Measurements from ENCODE around the gene DYSF.
A peak's percentile ranks its signal among the peaks of the same experiment; 100 is the strongest.

DYSF gene

DNA sequence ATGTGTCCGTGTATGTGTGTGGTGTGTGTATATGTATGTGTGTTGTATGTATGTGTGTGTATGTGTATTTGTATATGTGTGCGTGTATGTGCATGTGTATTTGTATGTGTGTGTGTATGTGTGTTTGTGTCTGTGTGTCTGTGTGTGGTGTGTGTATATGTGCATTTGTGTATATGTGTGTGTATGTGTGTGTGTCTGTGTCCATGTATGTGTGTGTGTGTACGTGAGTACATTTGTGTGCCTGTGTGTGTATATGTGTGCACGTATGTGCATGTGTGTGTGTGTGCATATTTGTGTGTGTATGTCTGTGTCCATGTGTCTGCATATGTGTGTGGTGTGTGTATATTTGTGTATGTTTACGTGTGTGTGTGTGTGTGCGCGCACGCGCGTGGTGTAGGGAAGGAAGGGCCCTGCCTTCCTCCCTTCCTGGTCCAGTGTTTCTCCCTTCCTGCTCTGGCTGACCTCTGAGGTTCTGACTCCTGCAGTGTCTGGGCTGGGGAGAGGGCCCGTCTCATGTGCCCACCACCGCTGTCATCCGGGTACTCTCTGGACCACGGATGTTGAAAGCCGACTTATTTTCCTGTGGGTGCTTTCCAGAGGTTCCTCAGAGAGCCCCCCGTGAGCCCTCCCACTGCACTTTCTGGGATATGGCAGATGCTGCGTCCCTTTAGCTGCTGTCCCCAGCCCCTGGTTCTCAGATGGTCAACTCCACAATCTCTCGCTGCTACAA lies 209.5 kb downstream of the DYSF start:
- DNase-seq: no peak

DNA sequence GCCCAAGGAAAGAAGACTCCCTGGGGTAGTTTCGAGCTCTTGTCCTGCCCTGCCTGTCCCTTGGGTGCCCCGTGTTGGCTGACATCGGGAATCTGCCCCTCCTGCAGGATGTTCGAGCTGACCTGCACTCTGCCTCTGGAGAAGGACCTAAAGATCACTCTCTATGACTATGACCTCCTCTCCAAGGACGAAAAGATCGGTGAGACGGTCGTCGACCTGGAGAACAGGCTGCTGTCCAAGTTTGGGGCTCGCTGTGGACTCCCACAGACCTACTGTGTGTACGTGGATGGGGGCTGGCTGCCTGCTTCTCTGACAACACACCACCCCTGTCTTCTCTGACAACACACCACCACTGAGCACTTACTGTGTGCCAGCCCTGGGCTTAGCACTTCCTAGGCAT lies 210.8 kb downstream of the DYSF start:
- no peak for DNase-seq

DNA sequence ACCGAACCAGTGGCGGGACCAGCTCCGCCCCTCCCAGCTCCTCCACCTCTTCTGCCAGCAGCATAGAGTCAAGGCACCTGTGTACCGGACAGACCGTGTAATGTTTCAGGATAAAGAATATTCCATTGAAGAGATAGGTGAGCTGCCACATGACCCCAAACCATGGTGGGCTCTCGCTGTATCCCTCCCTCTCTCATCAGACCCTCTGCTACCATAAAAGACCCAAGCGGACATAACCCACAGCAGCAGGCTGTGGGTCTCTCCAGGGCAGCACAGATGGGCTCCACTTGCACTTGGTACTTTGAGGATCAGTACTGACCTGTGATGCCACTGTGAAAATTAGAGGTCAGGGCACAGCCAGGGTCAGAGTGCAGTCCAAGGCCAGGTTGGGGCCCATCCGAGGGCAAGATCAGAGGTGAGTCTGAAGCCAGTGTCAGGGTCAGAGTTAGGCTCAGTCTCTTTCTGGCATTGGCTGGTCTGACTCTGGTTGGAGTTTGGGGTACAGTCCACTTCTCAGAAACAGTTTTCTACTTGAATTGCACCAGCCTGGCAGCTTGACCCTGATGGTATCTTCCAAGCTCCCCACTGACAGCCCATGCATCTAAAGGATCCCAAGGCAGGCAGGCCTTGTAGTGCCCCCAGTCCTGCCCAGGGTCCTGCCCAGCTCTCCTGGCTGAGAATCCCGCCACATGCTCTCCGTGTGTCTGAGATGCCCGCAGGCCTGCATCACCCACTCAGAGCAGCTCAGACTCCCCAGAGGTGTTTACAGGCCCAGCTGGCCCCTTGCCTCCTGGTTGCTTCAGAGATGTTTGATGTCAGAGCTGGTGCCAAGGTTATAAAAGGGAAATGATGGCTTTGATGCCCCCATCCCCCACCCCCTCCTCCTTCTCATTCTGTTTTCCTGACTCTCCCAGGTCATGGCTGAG lies 212.1 kb downstream of the DYSF start:
- DNase-seq: peak in 1 of 2 experiments; percentile 22

DNA sequence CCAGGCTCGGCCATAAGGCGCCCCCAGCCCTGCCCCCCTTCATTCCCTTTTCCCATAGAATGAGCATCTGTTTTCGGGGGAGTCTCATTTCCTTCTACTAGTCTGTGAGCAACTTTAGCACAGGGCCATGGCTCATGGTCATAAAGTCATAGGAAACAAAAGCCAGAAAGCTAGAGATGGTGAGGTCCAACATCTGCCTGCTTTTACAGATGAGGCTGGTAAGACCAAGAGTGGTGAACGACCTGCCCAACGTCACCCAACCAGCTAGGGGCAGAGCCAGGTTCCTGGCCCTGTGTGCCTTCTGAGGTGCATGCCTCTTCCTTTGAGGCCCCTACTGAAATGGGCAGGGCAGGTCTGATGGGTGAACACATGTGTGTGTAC lies 212.7 kb downstream of the DYSF start:
- no peak for DNase-seq

DNA sequence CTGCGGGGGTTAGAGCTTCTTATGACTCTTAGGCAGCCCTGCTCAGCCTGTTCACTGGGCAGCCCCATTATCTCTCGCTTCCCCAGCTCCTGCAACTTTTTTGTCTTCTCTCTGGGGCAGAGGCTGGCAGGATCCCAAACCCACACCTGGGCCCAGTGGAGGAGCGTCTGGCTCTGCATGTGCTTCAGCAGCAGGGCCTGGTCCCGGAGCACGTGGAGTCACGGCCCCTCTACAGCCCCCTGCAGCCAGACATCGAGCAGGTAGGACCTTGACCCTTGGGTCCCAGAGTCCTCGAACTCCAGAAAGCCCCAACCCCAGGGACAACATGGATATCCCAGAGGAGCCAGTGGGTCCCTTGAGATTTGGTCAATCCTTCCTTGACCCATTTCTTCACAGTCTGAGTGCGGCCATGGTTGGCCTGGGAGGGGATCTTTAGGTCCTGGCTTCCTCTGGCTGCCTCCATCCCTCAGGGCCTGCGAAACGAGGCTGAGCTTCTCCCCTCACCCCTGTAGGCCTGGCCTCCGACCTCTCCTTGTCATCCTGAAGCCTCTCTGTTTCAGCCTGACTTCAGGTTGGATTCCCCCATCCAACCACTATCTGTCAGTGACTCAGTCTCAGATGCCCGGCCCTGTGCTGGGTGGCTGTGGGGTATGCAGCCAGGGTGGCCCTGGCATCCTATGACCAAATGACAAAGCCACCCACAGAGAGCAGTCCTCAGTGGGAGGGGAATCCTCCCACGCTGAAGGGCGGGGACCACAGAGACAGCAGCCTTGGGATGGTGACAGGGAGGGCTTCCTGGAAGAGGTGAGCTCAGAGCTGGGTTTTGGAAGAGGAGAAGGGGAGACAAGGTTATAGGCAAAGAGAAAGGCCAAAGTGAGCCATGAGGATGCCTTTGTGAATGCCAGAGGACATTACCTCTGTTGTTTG lies 214.2 kb downstream of the DYSF start:
- no peak for DNase-seq

DNA sequence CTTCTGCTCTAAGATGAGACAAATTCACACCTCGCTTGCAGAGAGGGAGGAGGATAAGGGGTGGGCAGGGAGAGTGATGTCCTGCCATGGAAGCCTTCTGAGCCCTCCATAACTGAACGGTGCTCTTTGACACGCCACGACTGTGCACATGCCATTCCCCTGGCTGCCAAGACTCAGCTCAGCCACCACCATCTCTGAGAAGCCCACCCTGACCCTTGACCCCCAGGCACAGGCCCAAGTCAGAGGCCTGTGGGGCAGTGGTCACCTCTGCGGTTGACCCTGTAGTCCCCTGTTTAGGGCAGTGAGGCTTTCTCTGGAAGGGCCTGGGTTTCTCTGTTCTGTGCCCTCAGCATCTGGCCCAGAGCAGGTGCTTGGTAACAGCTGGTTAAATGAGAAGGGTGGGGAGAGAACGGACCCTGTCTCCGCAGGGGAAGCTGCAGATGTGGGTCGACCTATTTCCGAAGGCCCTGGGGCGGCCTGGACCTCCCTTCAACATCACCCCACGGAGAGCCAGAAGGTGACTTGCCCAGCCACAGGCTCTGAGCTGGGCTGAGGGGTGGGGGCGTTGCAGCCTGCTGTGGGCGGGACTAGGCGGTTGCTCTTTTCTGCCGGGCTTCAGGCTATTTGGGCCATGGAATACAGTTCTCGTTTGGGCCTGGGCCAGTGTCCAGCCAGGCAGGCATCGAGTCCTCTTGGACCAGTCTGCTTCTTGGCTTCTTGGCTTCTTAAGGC lies 215.1 kb downstream of the DYSF start:
- no peak for DNase-seq

DNA sequence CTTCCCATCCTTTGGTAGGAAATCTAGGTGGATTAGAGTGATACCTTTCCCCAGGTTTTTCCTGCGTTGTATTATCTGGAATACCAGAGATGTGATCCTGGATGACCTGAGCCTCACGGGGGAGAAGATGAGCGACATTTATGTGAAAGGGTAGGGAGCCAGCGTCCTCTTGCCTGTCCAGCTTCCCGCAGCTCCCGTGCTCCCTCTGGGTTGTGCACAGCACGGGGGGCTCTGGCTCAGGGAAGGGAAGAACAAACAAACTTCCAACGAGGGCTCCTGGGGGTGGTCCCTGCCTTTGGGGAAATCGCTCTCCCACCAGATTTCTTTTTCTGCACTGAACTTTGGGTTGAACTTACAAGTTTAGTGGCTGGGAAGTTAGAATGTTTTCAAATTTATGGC lies 215.7 kb downstream of the DYSF start:
- DNase-seq: no peak

DNA sequence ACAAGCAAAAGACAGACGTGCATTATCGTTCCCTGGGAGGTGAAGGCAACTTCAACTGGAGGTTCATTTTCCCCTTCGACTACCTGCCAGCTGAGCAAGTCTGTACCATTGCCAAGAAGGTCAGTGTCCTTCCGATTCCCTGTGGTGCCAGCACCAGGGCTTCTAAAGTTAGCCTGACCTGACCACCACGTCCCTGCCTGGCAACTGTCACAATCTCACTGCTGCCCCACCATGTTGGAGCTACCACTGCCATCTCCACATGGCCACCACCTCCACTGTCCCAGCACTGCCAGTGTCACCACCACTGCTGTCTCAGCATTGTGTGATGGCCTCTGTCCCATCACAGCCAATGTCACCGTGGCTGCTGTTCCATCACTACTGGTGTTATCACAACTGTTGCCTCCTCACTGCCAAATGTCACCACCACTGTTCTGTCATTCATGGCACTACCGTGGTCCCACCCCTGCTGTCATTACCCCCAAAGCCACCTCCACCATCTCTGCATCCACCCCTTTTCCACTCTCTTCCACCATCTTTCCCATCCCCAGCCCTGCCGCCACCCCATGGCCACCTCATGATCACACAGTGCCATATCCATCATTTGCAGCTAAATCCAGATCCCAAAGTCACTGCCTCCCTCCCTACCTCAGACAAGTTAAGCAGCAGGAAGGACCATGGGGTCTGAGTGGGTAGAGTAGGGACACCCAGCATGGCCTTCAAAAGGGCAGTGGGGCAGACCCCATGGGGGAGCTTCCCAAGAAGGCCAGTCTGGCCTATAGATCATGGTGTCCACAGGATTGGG lies 216.5 kb downstream of the DYSF start:
- DNase-seq: no peak

DNA sequence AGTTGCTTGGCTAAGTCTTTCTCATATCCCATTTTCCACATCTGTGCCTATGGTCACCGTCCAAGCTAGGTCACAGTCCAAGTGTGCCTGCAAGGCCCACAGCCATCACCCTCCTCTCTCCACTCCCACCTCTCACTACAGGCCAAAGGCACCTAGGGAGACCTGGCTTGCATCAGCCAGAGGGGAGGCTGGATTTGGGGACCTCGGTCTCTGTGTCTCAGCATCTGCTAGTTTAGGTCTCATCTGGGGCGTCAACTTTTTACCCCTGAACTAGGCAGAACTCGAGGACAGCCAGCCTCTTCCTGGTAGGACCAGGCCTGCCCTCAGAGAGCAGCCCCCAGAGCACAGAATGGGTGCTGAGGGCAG lies 217.1 kb downstream of the DYSF start:
- no peak for DNase-seq

DNA sequence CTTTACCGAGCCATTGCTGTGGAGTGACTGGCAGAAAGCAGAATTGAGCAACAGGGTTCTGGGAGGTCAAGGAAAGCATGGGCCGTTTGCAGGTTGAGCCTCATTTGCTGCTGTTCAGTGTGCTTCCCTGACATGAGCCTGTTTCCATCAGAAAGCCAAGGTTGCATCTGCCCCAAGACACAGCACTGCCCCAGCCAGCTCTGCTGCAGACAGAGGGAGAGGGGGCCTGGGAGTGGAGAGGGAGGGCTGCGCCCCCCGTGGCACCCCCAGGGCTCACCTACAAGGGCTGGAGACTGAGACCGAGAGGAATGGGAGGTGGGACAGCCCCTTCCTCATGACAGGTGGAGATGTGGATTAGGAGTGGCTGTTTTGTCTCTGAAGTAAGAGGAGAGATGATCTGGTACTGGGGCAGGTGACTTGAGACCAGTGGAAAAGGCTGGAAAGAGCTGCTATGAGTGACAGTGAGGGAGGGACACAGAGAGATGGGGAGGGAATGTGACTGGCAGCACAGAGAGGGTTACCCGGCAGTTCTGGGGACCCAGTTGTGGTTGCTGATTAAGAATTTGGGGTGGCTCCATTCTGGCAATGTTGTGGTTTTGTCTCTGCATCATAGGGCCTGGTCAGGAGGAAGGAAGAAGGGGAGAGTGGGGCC lies 218.0 kb downstream of the DYSF start:
- DNase-seq: no peak

DNA sequence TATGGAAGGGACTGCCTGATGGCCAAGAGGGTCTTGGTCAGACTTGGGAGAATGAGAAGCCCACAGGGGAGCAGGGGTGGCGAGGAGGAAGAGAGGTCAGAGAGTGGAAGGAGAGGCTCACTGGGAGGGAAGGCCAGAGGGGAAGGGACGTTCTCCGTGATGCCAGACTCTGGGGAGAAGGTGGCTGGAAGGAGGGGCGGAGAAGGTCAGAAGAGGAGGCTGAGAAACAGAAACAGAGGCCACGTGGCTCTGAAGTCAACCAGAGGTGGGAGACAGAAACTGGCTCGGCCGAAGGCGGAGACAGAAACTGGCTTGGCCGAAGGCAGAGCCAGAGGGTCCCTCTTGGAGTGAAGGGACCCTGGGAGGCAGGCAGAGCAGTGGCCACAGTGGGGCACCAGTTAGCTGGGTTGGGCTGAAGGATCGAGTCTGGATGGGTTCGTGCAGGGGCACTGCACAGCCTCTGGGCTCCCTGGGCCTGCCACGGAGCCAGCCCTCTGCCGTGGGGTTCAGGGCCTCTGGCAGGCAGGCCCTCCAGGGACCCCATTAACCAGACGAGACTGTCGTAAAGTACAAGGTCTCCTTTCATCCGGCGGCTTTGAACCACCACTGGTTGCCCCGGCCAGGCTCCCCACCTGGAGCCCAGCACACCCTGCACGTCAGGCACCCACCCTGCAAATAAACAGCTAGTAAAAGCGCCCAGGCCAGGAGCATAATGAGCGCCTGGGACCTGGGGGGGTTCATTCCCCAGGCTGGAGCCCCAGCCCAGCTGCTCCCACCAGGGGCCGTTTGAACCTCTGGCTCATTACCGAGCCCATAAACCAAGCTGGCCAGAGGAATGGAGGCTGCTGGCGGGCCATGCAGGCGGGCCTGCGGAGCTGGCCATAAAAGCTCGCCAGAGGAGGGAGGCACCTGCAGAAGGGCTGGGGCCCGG lies 218.8 kb downstream of the DYSF start:
- peak in 1 of 2 experiments; percentile 7 for DNase-seq

DNA sequence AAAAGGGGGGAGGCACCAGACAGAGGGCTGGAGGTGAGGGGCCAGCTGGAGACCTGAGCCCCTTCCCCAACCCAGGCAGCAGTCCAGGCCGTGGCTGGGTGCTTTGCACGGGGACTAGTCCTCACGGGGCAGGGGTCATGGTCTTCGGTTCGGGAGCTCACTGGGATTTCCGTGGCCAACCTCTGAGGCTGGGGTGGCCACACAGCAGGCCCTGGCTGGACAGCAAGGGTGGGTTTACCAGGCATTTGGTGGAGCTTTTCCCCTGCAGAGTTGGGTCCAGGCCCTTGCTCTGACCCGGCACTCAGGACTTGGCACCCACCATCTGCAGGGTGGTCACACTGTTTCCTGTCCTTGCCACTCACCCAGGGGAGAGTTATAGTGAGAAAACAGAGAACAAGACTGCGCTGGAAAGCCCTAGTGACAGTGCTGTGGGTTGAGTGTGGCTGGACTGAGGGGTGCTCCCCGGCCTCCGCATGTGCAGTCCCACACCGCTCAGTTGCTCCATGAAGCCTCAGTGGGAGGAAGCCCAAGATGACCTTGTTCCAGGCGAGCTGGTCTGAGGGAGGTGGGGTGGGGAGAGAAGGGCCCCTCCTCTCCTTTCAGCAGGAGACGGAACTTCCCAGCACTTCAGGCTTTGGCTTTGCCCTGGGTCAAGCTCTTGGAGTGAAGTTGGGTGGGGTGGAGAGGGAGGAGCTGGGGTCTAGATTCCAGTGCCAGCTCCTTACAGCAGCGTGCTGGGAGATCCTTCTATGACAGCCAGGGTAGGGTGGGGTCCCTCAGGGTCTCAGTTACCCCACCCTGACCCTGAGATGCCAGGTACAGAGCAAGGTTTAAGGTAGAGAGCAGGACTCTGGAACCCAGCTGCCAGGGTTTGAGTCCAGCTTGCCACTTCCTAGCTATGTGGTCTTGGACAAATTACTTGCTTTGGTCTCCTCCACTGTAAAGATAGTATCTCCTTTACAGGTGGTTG lies 219.8 kb downstream of the DYSF start:
- no peak for DNase-seq

DNA sequence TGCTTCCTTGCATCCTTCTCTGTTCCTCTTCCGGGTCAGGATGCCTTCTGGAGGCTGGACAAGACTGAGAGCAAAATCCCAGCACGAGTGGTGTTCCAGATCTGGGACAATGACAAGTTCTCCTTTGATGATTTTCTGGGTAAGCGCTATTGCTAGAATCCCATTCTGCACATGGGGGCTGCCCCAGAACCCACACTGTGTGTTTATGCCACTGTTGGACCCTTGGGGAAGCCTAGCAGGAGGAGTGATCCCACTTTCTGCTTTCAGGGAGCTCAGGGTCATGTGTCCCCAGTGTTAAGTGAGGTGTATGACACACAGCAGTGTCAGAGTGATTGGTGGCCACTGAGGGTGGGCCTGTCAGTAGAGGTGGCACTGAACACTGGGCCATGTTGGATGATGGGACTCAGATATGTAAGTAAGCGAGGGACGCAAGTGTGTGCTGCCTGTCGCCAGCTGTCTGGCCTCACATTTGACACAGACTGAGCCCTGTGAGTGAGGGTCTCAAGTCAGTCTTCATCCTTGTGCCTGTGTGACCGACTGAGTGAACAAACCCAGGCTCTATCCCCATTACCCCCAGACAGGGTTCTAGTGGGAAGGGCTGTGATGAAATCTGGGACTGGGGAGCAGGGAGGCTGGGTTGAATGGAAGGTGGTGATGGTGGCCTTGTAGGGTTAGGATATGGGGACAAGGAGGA lies 220.9 kb downstream of the DYSF start:
- no peak for DNase-seq

DNA sequence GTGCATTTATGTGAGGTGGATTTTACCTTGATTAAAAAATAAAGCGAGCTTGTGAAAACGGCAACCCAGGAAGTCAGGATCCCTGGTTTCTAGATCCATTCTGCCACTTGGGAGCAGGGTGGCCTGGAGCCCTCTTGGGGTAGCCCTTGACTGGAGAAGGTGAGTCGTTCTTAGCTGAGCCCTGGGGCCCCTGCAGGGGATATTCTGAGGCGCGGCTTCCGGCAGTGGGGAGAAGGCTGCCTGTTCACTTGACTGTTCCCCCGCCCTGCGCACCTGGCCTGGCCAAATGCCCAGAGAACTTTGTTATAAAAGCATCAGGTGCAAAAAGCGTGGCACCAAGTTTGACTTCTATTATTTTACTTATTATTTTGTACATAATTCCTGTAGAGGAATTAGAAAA lies 221.9 kb downstream of the DYSF start:
- DNase-seq: no peak

DNA sequence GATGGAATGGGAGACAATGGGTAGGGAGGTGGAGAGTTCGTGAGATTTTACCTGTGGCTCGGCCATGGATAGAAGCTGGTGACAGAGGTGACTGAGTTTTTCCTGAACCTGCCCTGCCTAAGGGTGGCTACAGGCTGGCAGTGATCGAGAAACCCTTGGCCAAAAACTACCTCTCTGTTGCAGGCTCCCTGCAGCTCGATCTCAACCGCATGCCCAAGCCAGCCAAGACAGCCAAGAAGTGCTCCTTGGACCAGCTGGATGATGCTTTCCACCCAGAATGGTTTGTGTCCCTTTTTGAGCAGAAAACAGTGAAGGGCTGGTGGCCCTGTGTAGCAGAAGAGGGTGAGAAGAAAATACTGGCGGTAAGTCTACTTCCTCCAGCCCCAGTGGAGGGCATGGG lies 225.5 kb downstream of the DYSF start:
- peak in 1 of 2 experiments; percentile 26 for DNase-seq

DNA sequence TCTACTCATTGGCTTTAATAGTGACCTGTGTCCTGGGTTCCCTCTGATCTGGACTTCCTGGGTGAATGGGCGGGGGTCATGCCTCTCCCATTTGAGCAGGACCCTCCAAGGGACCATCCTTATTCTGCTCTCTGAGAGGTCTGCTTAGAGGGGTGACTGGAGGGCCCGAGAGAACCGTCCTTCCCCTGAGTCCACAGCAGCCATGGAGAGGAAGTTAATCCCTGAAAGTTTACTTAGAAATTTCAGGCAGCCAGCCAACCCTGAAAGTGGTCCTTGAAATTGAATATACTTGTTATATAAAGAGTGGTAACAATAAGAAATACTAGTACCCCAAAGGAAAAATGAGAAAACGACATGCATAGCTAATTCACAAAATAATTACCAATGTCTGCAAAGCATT lies 226.1 kb downstream of the DYSF start:
- DNase-seq: no peak

DNA sequence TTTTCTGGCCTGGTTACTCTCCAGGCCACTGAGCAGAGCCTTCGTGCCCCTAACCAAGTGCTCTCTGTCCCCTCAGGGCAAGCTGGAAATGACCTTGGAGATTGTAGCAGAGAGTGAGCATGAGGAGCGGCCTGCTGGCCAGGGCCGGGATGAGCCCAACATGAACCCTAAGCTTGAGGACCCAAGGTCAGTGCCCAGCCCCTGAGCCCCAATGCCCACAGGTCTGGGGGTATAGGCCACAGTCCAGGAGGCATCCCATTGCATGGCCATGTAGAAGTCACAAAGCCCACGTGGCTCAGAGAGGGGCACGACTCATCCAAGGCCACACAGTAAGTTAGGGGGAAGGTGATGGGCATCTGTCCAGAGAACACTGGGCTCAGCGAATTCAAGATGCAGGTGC lies 227.6 kb downstream of the DYSF start:
- no peak for DNase-seq

DNA sequence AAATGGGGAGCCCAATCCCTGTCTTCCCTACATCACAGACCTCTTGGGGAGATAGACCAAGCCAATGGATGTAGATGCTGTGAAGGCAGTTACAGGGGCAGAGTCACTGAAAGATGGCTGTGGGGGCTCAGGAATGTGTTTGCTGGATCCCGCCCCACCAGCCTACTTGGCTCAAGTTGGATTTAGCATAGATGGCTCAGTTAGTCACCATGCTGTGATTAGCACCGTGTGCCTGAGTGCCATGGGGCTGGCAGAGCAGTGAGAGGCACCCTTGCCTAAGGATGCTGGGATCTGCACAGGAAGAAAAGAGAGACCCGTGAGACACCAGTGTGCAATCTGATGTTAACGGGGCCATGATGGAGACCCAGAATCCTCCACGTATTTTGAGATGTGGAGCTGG lies 228.3 kb downstream of the DYSF start:
- no peak for DNase-seq

Measured in NCI-H446 (cell line).